Superior temporal gyrus (tissue), 1 donor: ENCODE measurements around the gene SLC26A3.
A peak's percentile ranks its signal among the peaks of the same experiment; 100 is the strongest.

ENCODE experiments used
- DNase-seq: peaks from one replicate; pipeline ENCODE4 v3.0.0-alpha.2; 2016; ENCODE audit errors: extremely low spot score

Gene SLC26A3

DNA sequence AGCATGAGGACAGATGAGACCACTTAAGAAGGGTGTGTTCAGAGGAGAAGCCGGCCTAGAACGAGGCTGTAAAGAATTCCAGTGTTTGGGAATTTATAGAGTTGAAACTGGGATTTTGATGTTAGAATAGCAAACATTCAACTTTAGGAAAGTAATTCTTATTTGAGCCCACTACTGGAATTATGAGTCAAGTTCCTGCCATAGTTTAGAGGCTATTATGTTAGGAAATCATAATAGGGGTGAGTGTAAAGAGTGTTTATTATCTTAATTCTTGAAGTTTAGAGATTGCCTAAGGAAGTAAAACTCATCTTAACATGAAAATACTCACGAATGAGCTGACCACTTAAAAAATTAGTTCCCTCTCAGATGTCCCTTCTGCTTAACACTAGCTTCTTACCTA is 57.0 kb downstream of the SLC26A3 start:
- DNase-seq, result no peak

DNA sequence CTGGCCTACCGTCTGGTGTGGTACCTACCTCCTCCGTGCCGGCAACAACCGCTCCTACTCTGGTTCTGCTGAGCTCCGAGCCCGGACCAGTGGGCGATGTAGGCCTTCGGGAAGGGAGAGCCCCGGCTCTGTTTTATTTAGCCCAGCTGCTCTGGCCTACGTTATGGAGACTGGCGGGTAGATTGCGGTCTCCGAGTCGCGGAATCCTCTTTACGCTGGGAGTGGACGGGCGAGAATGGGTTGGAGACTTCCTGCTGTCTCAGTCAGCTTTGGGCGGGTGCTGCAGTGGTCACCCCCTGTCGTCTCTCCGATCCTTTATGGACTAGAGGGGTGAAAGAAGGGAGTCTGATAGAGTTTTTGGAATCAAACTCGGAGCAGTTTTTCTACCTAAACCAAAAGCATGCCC is 58.7 kb downstream of the SLC26A3 start:
- no peak for DNase-seq

GRCh38 chr7:107743567-107744344 is 59.3 kb downstream of the SLC26A3 start, which contains the start of gene CBLL1:
Gene CBLL1 (plus strand): TSS chr7:107744142. CDS start chr7:107744164, 22 bp downstream.
- DNase-seq, result peak; percentile 97

- peak; percentile 65 for DNase-seq
These were observed 60.1 kb downstream of the SLC26A3 start for GRCh38 chr7:107742678-107743566.

DNA sequence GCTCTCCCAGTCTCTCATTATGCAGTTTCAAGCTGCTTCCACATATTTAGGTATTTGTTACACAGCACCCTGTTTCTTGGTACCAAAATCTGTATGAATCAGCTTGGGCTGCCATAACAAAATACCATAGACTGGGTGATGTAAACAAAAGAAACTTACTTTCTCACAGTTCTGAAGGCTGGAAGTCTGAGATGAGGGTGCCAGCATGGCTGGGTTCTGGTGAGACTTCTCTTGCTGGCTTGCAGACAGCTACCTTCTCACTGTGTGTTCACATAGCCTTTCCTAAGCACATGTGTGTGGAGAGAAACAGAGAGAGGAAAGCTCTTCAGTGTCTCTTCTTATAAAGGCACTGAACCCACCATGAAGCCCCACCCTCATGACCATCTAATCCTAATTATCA is 74.7 kb downstream of the SLC26A3 start:
- no peak for DNase-seq

GRCh38 chr7:107726356-107727130 is 76.5 kb downstream of the SLC26A3 start:
- no peak for DNase-seq

DNA sequence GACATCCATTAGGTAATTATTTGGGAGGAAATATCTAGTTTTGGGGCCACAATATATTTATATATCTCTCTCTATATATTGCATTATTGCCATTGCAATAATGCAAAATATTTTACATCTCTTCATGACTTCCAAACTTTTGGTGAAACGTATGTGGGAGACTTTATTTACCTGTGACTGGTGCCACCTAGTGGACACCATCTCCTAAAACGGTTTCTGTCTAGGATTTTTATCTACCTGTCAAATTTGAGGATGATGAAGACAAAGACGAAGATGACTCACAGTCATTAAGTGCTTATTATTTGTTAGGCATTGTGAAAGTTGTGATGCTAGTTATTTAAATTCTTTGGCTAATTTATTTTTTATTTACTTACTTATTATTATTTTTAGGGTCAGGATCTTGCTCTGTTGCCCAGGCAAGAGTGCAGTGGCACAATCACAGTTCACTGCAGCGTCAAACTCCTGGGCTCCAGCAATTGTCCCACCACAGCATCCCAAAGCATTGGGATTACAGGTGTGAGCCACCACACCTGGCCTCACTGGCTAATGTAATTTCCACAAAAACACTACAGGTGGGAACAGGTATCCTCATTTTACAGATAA is 77.8 kb downstream of the SLC26A3 start:
- DNase-seq, result peak; percentile 86

DNA sequence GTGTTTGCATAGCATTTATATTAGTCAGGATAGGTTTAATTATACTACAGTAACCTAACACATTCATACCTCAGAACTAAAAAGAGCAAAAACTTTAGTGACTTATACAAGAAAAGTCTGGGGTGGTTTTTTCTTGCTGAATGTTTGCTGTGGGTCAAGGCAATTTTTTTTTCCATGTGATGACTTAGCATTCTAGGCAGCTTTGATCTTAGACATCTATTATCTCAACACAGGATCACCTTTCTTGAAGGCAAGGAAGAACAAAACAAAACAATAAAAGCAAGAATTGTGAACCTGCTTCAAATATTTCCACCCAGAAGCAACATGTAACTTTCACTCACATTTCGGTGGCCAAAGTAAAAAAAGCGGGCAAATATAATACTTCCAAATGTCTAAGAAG is 79.8 kb downstream of the SLC26A3 start:
- no peak for DNase-seq

GRCh38 chr7:107721286-107721685 is 81.7 kb downstream of the SLC26A3 start:
- no peak for DNase-seq

- DNase-seq, result no peak
These were observed 84.4 kb downstream of the SLC26A3 start for GRCh38 chr7:107718456-107719193.

DNA sequence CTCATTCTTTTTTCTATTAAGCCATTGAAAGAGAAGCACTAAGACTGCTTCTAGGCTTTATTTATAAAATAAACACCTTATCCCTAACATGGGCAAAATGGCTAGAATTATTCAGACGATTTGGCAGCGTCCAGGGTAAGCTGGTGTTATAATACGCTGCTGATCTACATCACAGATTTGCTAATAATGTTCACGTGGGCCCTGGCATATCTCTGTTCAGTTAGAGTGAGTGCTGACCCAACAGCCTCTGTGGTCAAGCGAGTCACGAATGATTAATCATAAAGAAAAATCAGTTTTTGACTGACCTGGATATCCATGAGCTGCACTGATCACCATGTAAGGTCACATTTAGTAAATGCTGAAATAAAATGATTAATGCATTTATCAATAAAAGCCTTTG is 87.5 kb downstream of the SLC26A3 start:
- DNase-seq, result no peak
